Skeletal muscle satellite cell (primary cell): ENCODE results near the gene RBM33.

Experiments used
- H3K27me3 ChIP-seq: 2 replicates; pipeline ENCODE4 v1.7.0; 2013; ENCODE audit warnings: low read length; ENCODE audit not compliant: control insufficient read depth, insufficient read depth
- H3K36me3 ChIP-seq: 2 replicates; pipeline ENCODE4 v1.7.0; 2013; ENCODE audit warnings: mild to moderate bottlenecking, control low read depth, low read length; ENCODE audit not compliant: insufficient read depth
- H3K4me1 ChIP-seq: 2 replicates; pipeline ENCODE4 v1.7.0; 2013; ENCODE audit warnings: low read length; ENCODE audit not compliant: control insufficient read depth, insufficient read depth
- H3K4me2 ChIP-seq: 2 replicates; pipeline ENCODE4 v1.7.0; 2013; ENCODE audit warnings: mild to moderate bottlenecking, low read length
- H3K4me3 ChIP-seq: 2 replicates; pipeline ENCODE4 v1.7.0; 2013; ENCODE audit warnings: low read length
- H3K9ac ChIP-seq: 2 replicates; pipeline ENCODE4 v1.7.0; 2013; ENCODE audit warnings: mild to moderate bottlenecking, low read depth, low read length, moderate library complexity
- H3K9me3 ChIP-seq: replicated peaks from 2 replicates; pipeline ENCODE4 v1.7.0; 2013; ENCODE audit warnings: mild to moderate bottlenecking, control low read depth, low read length

The RBM33 gene

DNA sequence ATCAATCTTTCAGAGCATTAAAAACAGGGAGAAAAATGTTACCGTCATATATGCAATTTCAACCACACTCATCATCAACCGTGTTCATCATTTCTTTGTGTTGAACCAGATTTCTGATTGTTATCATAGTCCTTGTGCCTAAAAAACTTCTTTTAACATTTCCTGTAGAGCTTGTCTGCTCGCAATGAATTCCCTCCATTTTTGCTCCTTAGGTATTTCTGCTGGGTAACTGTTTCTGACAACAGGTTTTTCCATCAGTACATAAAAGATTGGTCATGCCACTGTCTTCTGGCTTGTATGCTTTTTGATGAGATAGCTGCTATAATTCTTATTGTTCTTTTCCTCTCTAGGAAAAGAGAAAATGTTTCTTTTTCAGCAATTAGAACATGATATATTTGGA lies 8.6 kb upstream of the RBM33 start:
- no peak overlapping the region for H3K4me2 ChIP-seq
- H3K4me1 ChIP-seq, result no peaks in the 10 kb centered on the region
- H3K36me3 ChIP-seq, result peaks cover 4% of the 10 kb centered on the region
- peaks cover 25% of the 10 kb centered on the region for H3K9me3 ChIP-seq
- H3K4me3 ChIP-seq, result no peak overlapping the region
- no peak overlapping the region for H3K9ac ChIP-seq
- H3K27me3 ChIP-seq, result no peaks in the 10 kb centered on the region

DNA sequence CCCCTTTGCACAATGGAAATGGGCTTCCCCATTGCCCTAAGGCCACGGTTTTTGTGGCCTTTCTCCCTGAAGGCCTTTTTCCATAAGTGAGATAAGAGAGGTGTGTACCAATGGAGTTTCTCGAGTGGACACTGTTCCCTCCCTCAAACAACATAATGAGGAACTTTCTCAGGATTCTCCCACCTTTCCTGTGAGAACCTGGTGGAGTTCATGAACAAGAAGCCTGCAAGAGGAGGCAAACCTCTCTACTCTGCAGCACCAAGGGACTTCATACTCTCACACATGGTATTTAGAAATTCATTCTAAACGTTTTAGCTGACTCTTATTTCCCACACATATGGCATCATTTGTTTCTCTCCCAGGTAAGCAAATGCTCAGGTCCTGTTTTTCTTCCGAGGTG lies 7.3 kb upstream of the RBM33 start:
- Histone ChIP-seq H3K4me2 (no peak overlapping the region), H3K9ac (no peak overlapping the region), H3K4me3 (no peak overlapping the region), H3K27me3 (no peaks in the 10 kb centered on the region), H3K9me3 (peaks cover 25% of the 10 kb centered on the region), H3K36me3 (peaks cover 5% of the 10 kb centered on the region), H3K4me1 (no peaks in the 10 kb centered on the region)

DNA sequence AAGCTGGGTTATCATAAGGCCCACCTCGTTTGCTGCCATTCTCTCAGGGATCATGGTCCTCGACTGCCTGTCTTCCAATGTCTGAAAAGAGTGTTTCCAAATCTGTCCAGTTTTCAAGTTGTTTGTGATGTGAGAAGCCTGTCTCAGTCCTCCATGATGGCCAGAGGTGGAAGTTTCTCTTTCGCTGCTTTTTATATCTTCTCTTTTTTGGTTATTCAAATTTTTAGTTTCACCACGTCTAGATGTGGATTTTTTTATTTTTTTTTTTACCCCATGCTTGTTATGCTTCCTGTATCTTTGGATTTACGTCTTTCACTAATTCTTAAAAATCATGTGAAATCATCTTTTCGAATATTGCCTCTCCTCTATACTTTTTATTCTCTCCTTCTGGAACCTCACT lies 6.1 kb upstream of the RBM33 start:
- peaks cover 9% of the 10 kb centered on the region for H3K36me3 ChIP-seq
- H3K4me2 ChIP-seq, result no peak overlapping the region
- H3K9ac ChIP-seq, result no peak overlapping the region
- peaks cover 25% of the 10 kb centered on the region for H3K9me3 ChIP-seq
- H3K4me3 ChIP-seq, result no peak overlapping the region
- H3K27me3 ChIP-seq, result no peaks in the 10 kb centered on the region
- H3K4me1 ChIP-seq, result peaks cover 2% of the 10 kb centered on the region

DNA sequence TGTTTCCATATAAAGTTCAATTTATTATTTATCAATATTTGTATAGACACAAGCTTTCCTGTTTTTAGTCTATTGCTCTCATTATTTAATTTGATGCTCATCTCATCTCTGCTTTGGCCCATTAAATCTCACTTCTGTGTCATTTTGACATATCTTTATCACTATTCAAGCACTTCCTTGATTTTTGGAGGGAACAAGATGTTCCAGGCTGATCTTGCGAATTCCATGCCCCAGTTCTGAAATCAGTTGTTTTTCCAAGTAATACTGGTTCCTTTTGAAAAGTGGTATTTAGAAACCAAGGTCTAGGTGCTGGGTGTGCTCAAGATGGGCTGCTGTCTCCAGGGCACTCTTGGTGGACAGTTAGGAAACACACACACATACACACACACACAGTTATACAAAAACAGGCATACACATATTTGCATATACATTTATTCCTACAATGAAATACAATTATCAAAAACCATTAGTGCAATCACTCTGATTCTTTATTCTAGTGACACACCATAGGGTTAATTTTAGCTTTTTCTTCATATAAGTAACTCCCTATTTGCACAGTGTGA lies 4.4 kb upstream of the RBM33 start:
- peaks cover 4% of the 10 kb centered on the region for H3K4me1 ChIP-seq
- peaks cover 25% of the 10 kb centered on the region for H3K9me3 ChIP-seq

DNA sequence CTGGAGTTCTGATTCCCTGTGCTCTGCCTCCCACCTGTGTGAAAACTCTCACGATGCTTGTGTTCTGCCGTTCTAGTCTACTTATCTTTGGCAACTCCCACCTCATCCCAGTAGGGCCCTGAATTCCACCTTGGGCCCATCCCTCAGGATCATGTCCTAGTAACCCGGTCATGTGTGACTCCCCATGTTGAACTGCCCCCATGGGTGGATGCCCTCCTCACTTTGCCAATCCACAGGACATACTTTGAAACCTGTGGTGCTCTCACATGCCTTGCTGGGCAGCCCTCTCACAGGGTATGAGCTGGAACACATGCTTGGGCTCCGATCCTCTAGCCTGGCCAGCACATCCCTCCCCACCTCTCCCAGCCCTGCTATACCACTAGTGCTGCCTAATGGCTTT lies 3.8 kb upstream of the RBM33 start:
- Histone ChIP-seq H3K4me3 (no peak overlapping the region), H3K9me3 (peaks cover 25% of the 10 kb centered on the region), H3K36me3 (peaks cover 9% of the 10 kb centered on the region), H3K9ac (no peak overlapping the region), H3K27me3 (no peaks in the 10 kb centered on the region), H3K4me2 (no peak overlapping the region), H3K4me1 (peaks cover 4% of the 10 kb centered on the region)

More for the DNA sequence above, 4.4 kb upstream of the RBM33 start:
- Histone ChIP-seq H3K4me3 (no peak overlapping the region), H3K27me3 (no peaks in the 10 kb centered on the region), H3K4me2 (no peak overlapping the region), H3K36me3 (peaks cover 9% of the 10 kb centered on the region), H3K9ac (no peak overlapping the region)

DNA sequence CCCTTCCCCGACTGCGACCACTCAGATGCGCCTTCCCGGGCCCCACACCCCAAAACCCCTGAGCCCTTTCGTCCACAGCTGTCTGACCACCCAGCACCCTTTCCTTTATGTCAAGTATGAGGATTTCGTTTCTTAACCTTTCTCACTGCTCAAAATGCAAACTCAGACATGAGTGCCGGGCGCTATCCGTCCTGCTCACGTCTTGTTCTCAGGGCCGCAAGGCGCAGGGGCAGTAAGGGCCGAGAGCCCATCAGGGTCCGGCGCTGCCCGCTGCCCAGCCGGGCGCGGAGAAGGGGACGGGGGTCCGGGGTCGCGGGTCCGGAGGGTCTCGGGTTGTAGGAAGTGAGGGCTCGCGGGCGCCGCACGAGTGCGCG lies 670 bp upstream of the RBM33 start:
- Histone ChIP-seq H3K9me3 (peaks cover 9% of the 10 kb centered on the region), H3K4me1 (peaks cover 14% of the 10 kb centered on the region), H3K4me2 (peak overlapping the region; percentile 98), H3K4me3 (peak overlapping the region; percentile 92), H3K9ac (peak overlapping the region; percentile 98), H3K36me3 (peaks cover 21% of the 10 kb centered on the region), H3K27me3 (no peaks in the 10 kb centered on the region)

DNA sequence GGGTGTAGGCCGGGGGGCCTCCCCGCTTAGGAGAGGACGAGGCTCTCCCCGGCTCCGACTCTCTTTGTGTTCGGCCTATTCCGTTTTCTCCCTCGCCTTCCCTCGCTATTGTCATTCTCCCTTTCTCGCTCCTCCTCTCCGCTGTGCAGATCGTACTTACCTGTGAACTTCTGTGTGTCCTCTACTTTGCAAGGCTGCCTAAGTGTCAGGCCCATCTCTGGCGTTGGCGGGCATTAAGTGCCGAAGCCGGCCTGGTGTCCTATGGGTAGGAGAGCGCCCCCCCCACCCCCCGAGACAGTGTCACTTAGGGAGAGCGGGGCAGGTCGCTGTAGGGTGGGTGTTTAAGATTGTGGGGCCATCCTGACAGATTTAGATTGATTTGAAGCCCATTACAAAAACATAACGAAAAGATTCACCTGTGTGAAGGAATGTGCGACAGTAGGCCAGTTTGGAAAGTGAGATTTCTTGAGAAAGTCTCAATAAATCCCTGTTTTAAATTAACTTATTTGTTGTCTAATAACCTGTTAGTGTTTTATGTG lies 579 bp downstream of the RBM33 start:
- Histone ChIP-seq H3K36me3 (peaks cover 25% of the 10 kb centered on the region), H3K4me2 (peak overlapping the region; percentile 98), H3K27me3 (no peaks in the 10 kb centered on the region)

DNA sequence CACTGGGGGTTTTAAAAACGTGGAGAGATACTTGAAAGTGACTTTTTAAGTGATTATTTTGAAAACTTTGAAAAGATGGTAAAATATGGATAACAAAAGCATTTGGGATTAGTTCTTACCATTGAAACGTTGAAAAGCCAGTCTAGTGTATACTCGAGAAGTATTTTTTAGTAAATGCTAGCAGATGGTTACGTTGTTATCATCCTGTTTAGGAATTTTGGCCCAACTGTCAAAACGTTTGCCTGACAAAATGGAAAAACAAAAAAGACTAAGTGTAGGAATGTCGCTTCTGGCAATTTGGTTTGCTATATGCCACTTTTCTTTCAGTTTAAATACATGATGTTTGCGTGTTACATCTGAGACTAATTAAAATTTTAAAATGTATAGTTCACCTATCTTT lies 1.2 kb downstream of the RBM33 start:
- H3K9ac ChIP-seq, result peak overlapping the region; percentile 98
- H3K4me2 ChIP-seq, result peak overlapping the region; percentile 98

More for the DNA sequence above, 579 bp downstream of the RBM33 start:
- Histone ChIP-seq H3K9me3 (peaks cover 9% of the 10 kb centered on the region), H3K4me3 (peak overlapping the region; percentile 92), H3K9ac (peak overlapping the region; percentile 98), H3K4me1 (peaks cover 14% of the 10 kb centered on the region)

DNA sequence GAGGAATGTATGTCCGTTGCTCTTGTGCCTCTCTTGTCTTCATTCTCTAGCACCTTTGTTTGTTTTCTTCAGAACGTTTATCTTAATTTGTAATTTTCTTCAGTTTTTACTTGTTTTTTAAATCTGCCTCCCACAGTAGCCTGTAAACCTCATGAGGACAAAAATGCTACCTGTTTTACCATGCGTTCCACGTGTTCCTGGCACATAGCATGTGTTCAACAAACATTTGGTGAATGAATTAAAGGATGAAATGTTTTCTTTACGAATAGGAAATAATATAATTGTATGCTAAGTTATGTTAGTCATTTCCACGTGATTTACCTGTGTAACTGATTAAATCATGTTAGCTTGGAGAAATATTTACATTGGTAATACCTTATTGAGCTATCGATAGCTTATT lies 2.2 kb downstream of the RBM33 start:
- H3K36me3 ChIP-seq, result peaks cover 20% of the 10 kb centered on the region
- peak overlapping the region; percentile 98 for H3K4me2 ChIP-seq
- H3K9me3 ChIP-seq, result peaks cover 4% of the 10 kb centered on the region
- no peak overlapping the region for H3K9ac ChIP-seq
- no peaks in the 10 kb centered on the region for H3K27me3 ChIP-seq
- peak overlapping the region; percentile 92 for H3K4me3 ChIP-seq
- H3K4me1 ChIP-seq, result peaks cover 14% of the 10 kb centered on the region

More for the DNA sequence above, 1.2 kb downstream of the RBM33 start:
- peaks cover 4% of the 10 kb centered on the region for H3K9me3 ChIP-seq
- H3K4me1 ChIP-seq, result peaks cover 14% of the 10 kb centered on the region
- H3K27me3 ChIP-seq, result no peaks in the 10 kb centered on the region
- H3K36me3 ChIP-seq, result peaks cover 23% of the 10 kb centered on the region
- H3K4me3 ChIP-seq, result peak overlapping the region; percentile 92

DNA sequence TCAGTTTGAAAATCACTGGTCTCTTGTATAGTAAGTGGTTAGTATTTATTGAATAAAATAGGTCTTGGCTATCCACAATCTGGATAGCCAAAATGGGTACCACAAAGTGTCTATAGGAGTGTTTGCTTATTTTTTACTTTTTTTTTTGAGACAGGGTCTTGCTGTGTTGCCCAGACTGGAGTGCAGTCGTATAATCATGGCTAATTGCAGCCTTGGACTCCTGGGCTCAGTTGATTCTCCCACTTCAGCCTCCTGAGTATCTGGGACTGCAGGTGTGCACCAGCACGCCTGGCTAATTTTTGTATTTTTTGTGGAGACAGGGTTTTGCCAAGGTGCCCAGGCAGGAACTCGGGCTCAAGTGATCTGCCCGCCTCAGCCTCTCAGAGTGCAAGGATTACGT lies 2.8 kb downstream of the RBM33 start:
- Histone ChIP-seq H3K36me3 (peaks cover 20% of the 10 kb centered on the region), H3K27me3 (no peaks in the 10 kb centered on the region), H3K4me2 (no peak overlapping the region), H3K9ac (no peak overlapping the region), H3K9me3 (peaks cover 4% of the 10 kb centered on the region), H3K4me1 (peaks cover 19% of the 10 kb centered on the region), H3K4me3 (no peak overlapping the region)

DNA sequence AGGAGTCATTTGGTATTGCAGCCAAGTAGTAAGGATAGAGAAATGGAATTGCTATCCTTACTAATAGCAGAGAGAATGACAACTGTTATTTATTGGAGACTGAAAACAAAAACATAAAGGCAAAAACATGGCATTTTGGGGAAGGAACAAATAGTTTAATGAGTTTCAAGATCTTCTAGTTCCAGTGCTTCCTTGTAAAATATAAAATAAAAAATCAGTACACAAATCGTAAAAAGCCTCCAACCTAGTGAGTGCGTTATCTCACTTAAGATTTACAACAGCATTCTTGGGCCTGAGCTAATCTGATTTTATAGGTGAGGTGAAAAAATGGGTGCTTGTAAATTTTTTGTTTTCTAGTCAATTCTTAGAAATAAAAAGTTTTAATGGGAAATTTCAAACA lies 3.3 kb downstream of the RBM33 start:
- Histone ChIP-seq H3K36me3 (peaks cover 17% of the 10 kb centered on the region), H3K4me2 (no peak overlapping the region), H3K9ac (no peak overlapping the region), H3K9me3 (peaks cover 4% of the 10 kb centered on the region), H3K27me3 (no peaks in the 10 kb centered on the region), H3K4me1 (peaks cover 22% of the 10 kb centered on the region), H3K4me3 (no peak overlapping the region)

DNA sequence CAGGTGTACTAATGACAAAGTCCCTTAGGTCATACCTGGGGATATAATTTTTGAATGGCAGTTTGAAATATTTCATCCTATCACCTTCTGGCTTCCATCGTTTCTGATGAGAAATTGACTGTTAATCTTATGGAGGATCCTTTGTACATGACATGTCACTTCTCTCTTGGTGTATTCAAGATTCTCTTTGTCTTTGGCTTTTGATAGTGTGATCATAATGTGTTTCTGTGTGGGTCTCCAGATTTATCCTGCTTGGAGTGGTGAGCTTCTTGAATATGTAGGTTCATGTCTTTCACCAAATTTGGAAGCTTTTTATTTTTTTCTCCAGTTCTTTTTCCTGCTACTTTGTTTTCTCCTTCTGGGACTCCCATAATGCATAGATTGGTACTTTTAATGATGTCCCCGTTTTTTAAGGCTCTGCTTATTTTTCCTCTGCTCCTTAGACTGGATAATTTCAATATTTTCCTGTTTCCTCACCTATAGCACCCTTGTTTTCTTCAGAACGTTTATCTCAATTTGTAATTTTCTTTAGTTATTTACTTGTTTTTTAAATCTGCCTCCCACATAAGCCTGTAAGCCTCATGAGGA lies 4.4 kb downstream of the RBM33 start:
- H3K4me1 ChIP-seq, result peaks cover 23% of the 10 kb centered on the region
- no peak overlapping the region for H3K4me2 ChIP-seq
- H3K9me3 ChIP-seq, result peaks cover 4% of the 10 kb centered on the region
- H3K27me3 ChIP-seq, result no peaks in the 10 kb centered on the region
- H3K4me3 ChIP-seq, result no peak overlapping the region
- H3K9ac ChIP-seq, result no peak overlapping the region
- H3K36me3 ChIP-seq, result peaks cover 16% of the 10 kb centered on the region
